Effector CD4-positive, alpha-beta T cell (primary cell): ENCODE data around the gene RASSF7.

Experiments
- DNase-seq: peaks from one replicate; pipeline ENCODE4 v3.0.0-alpha.2; 2020

RASSF7 gene

DNA sequence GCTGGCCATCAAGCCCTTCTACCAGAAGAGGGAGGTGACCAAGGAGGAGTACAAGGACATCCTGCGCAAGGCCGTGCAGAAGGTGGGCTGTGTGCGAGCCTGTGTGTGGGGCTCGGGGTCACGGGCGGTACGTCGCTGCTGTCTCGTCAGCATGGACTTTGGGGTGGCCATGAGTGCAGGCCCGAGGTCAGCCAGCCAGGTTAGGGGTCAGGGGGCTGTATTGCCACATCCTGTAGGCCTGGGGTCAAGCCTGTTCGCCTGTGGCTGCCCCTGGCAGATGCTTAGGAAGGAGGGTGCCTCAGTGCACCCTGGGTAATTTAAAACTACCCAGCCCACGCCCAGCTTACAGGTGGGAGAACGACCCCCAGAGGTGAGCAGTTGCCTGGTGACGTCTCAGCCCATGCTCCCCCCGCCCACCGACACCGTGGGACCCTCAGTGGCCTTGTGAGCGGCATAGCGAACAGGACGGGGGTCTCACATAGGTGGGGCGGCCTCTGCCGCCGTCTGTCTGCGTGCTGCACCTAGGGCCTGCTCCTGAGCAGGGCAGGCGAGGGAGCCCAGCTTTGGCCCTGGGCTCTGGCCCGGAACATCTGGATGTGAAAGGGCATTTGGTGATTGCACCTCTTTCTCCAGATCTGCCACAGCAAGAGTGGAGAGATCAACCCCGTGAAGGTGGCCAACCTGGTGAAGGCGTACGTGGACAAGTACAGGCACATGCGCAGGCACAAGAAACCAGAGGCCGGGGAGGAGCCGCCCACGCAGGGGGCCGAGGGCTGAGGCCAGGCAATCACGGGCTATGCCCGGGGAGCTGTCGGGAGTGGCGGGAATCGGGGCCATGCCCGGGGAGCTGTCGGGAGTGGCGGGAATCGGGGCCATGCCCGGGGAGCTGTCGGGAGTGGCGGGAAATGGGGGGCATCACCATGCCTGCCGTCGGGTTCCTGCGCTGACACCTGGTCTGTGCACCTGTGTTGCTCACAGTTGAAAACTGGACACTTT, 50.5 kb downstream of the RASSF7 start:
- DNase-seq: no peak

DNA sequence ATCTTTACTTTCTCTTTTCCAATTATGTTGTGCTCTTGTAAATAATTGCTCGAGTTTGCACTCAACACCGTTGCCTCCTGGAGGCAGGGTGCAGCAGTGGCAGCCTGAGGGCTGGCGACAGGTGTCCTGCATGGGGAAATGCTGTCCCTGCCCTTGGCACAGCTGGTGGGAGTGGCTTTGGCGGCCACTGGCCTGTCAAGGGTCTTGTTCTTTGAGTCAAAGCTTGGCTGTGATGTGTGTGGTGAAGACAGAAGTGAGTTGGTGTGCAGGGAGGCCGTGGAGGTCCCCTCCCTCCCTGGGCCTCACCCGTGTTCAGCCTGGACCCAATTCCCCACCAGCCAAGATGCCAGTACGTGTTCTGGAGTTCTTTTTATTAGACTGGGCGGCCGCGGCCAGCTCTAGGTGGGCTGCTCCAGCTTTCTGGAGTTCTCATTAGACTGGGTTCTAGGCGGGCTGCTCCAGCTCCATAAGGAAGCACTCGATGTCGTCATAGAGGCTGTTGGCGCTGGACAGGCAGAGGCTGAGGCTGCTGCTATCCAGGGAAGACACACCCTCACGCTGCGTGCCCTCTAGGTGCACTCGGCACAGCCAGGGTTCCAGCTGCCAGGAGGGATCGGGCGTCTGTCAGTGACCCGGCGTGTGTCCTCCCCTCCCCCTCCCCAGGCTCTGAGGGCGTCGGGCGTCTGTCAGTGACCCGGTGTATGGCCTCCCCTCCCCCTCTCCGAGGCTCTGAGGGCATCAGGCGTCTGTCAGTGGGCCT, 51.6 kb downstream of the RASSF7 start:
- no peak for DNase-seq

DNA sequence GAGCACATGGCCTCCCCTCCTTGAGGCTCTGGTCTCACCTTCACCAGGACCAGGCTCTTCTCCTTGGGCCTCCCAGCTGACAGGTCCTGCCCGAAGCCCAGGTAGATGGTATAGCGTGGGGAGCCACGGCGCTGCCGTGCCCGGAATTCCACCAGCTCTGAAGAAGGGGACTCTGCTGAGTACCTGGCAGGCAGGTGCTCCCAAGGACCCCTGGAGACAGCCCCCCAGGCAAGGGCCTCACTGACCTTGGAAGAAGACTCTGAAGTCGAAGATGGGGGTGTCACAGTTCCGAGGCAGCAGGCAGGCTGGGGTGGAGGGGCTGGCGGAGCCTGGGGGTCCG, 52.2 kb downstream of the RASSF7 start:
- DNase-seq: no peak

DNA sequence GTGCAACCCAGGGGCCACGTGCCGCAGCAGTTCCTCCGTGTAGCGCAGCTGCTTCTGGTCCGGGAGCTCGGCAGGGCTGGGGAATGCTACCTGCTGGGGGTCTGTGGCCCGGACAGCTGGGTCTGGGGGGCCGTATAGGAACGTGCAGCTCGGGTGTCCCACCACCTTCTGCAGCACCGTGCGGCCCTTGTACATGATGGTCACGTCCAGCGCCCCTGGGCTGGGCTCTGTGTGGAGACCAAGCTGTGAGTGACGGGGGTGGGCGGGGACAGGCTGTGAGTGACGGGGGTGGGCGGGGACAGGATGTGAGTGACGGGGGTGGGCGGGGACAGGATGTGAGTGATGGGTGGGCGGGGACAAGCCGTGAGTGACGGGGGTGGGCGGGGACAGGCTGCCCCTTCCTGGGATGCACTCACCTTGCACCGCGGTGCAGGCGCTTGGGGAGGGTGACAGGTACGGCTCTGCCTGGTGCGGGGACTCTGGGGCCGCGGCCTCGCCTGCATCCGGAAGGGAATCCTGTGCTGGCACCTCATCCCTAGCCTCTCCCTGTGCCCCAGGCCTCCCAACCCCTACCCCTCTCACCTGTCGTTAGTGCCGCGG, 52.7 kb downstream of the RASSF7 start:
- DNase-seq: peak; percentile 85
